Caco-2 (cell line): ENCODE data around the gene LCA5L. TPM values are rescaled to one million over a fixed set of nuclear protein-coding genes. Genes with fewer than 3 reads are reported as not detected.

ENCODE experiments used
- Bru-seq: library from RNA; stranded (reverse); fragments of 400-500 nt; gene quantifications from one replicate; lab custom pipeline; 2021; lab: Mats Ljungman, UMichigan
- BruChase-seq, 2 experiments: library from RNA; stranded (reverse); fragments of 400-500 nt; gene quantifications; one replicate each; lab custom pipeline; 2021; lab: Mats Ljungman, UMichigan
- BruUV-seq: library from RNA; stranded (reverse); fragments of 400-500 nt; replicated peaks from 2 replicates; lab custom pipeline; 2021; lab: Mats Ljungman, UMichigan
- CTCF ChIA-PET: fragments of 300-600 bp; sonication (Branson Sonifier 250); formaldehyde crosslinking; loops from one replicate; lab custom pipeline; 2022; ENCODE audit warnings: antibody characterized with exemption; lab: Charles Lee
- POLR2A ChIA-PET: fragments of 300-600 bp; sonication (Branson Sonifier 250); formaldehyde crosslinking; loops from one replicate; lab custom pipeline; 2022; ENCODE audit warnings: antibody characterized with exemption; lab: Charles Lee
- DNase-seq, 2 experiments: peaks; one replicate each; pipeline versions ENCODE4 v3.0.0 to v3.0.0-alpha.2; 2020 to 2022
- H3K27me3 ChIP-seq: replicated peaks from 2 replicates; pipeline ENCODE4 v1.6.0; 2011; ENCODE audit warnings: low read length; ENCODE audit not compliant: control insufficient read depth, insufficient read depth
- H3K36me3 ChIP-seq: 2 replicates; pipeline ENCODE4 v1.5.1; 2011; ENCODE audit warnings: low read length; ENCODE audit not compliant: control insufficient read depth, insufficient read depth
- H3K4me1 ChIP-seq: fragments of 250-450 bp; sonication (Bioruptor Pico); 2 replicates; pipeline ENCODE4 v1.5.1; 2020; ENCODE audit warnings: mild to moderate bottlenecking
- H3K4me3 ChIP-seq: 2 replicates; pipeline ENCODE4 v1.5.1; 2011; ENCODE audit warnings: low read depth, mild to moderate bottlenecking, control low read depth, low read length
- H3K9me3 ChIP-seq: fragments of 250-450 bp; sonication (Bioruptor Pico); 2 replicates; pipeline ENCODE4 v1.5.1; 2020; ENCODE audit warnings: mild to moderate bottlenecking, moderate library complexity
- H3K27ac Mint-ChIP-seq: one replicate; pipeline ENCODE4 v1.8.0; 2022; ENCODE audit warnings: mixed read lengths; ENCODE audit not compliant: unreplicated experiment
- H3K27me3 Mint-ChIP-seq: one replicate; pipeline ENCODE4 v1.8.0; 2022; ENCODE audit warnings: mixed read lengths; ENCODE audit not compliant: insufficient read depth, unreplicated experiment
- H3K36me3 Mint-ChIP-seq: one replicate; pipeline ENCODE4 v1.8.0; 2022; ENCODE audit warnings: mild to moderate bottlenecking, mixed read lengths; ENCODE audit not compliant: insufficient read depth, unreplicated experiment
- H3K4me1 Mint-ChIP-seq: one replicate; pipeline ENCODE4 v1.8.0; 2022; ENCODE audit warnings: low read depth, mixed read lengths; ENCODE audit not compliant: unreplicated experiment
- H3K4me3 Mint-ChIP-seq: one replicate; pipeline ENCODE4 v1.8.0; 2022; ENCODE audit warnings: mild to moderate bottlenecking, moderate library complexity, mixed read lengths; ENCODE audit not compliant: unreplicated experiment
- H3K9me3 Mint-ChIP-seq: one replicate; pipeline ENCODE4 v1.8.0; 2022; ENCODE audit warnings: mixed read lengths; ENCODE audit not compliant: unreplicated experiment
- CTCF ChIP-seq, 2 experiments: fragments of 200-600 bp in 1 of 2; IDR thresholded peaks; 1 replicate in 1 of 2; 2 replicates in 1 of 2; pipeline versions ENCODE4 v1.5.1 to v1.8.0; 2011 to 2022; ENCODE audit warnings: antibody characterized with exemption in 1 of 2, control low read depth in 1 of 2, inconsistent platforms in 1 of 2, low read depth in 1 of 2, low read length in 1 of 2, mild to moderate bottlenecking in 1 of 2, moderate library complexity in 1 of 2; ENCODE audit not compliant: insufficient read depth in 1 of 2, severe bottlenecking in 1 of 2, unreplicated experiment in 1 of 2
- intact Hi-C: fragments of 100-400 bp; cut with micrococcal nuclease; formaldehyde crosslinking; loops from one replicate; pipeline ENCODE4 v1.10.0; 2022; ENCODE audit not compliant: unreplicated experiment
- long read RNA-seq: library from polyadenylated mRNA; stranded (forward); transcript quantifications from one replicate; pipeline ENCODE4 v2.0.0, GENCODE V29; 2022
- total RNA-seq: library from RNA; stranded (reverse); gene quantifications from 2 replicates; pipeline ENCODE4 v1.2.3, GENCODE V29; 2022

Gene LCA5L
- total RNA-seq (0.44 and 0.61 TPM in 2 replicates), Bru-seq, nascent RNA (percentile 24 among the genes with signal in this experiment), BruChase-seq, experiment 1, labeled RNA remaining after a 2-hour chase (percentile 21 among the genes with signal in this experiment), BruChase-seq, experiment 2, labeled RNA remaining after a 6-hour chase (percentile 16 among the genes with signal in this experiment)
- long read RNA-seq, partial matches to known transcripts, result 0 of 3 reads
- long read RNA-seq, other reads (novel, unspliced or antisense), result 3 of 3 reads

- TF ChIP-seq CTCF (IDR thresholded peaks at IDR 0.05; ENCODE audit: insufficient read depth in 1 of 2, low read depth in 1 of 2, low read length in 1 of 2, severe bottlenecking in 1 of 2, unreplicated experiment in 1 of 2), result no peak
These were observed at the start of gene LCA5L for GRCh38 chr21:39445321-39446269. Gene LCA5L, minus strand, starts transcription at chr21:39445778. Its CDS starts 17,285 bp downstream, at chr21:39428493.

GRCh38 chr21:39489380-39489924 is 43.9 kb upstream of the LCA5L start:
- no peaks in the 10 kb centered on the region for H3K4me1 Mint-ChIP-seq
- no peaks in the 10 kb centered on the region for H3K27me3 ChIP-seq
- no peak for DNase-seq
- TF ChIP-seq CTCF (IDR thresholded peaks at IDR 0.05; ENCODE audit: insufficient read depth in 1 of 2, low read depth in 1 of 2, low read length in 1 of 2, severe bottlenecking in 1 of 2, unreplicated experiment in 1 of 2), result no peak
- no peaks in the 10 kb centered on the region for H3K9me3 ChIP-seq
- H3K4me3 ChIP-seq, result no peak overlapping the region
- H3K9me3 Mint-ChIP-seq, result peaks cover 9% of the 10 kb centered on the region
- no peaks in the 10 kb centered on the region for H3K36me3 Mint-ChIP-seq
- ChIA-PET POLR2A (no interaction called here), CTCF (no interaction called here)
- H3K27ac Mint-ChIP-seq, result no peak overlapping the region
- peaks cover 2% of the 10 kb centered on the region for H3K27me3 Mint-ChIP-seq
- intact Hi-C loops, result no loop called here
- BruUV-seq, result no TSS peak
- no peak overlapping the region for H3K4me3 Mint-ChIP-seq
- no peaks in the 10 kb centered on the region for H3K36me3 ChIP-seq
- no peaks in the 10 kb centered on the region for H3K4me1 ChIP-seq

More at GRCh38 chr21:39445321-39446269, at the start of gene LCA5L:
- peaks cover 6% of the 10 kb centered on the region for H3K27me3 Mint-ChIP-seq
- H3K9me3 Mint-ChIP-seq, result no peaks in the 10 kb centered on the region
- peak within 1 kb of the TSS; percentile 73 for H3K4me3 ChIP-seq
- ChIA-PET POLR2A (no interaction called here), CTCF (interaction anchor here (0.7 to 0.9 kb wide), 2 partner anchors 15 to 72 kb away, joined by 4 read pairs; no protein-coding TSS in a partner anchor)
- H3K27ac Mint-ChIP-seq, result peak within 1 kb of the TSS; percentile 94
- intact Hi-C loops, result loop anchor here (10.0 kb wide), 2 partner anchors 131 to 261 kb away; partner anchors contain the start of genes BRWD1 and PSMG1
- no peaks in the 10 kb centered on the region for H3K9me3 ChIP-seq
- H3K36me3 ChIP-seq, result no peaks in the 10 kb centered on the region
- BruUV-seq, result TSS peak; percentile 93
- H3K4me1 Mint-ChIP-seq, result peaks cover 8% of the 10 kb centered on the region
- H3K4me1 ChIP-seq, result peaks cover 7% of the 10 kb centered on the region
- H3K36me3 Mint-ChIP-seq, result peaks cover 15% of the 10 kb centered on the region
- H3K27me3 ChIP-seq, result no peaks in the 10 kb centered on the region
- H3K4me3 Mint-ChIP-seq, result peak within 1 kb of the TSS; percentile 98
- peak; percentile 93 to 96 for DNase-seq

- no peak overlapping the region for H3K27ac Mint-ChIP-seq
These were observed 39.2 kb upstream of the LCA5L start for GRCh38 chr21:39484711-39485276.

More at GRCh38 chr21:39484711-39485276, 39.2 kb upstream of the LCA5L start:
- peaks cover 5% of the 10 kb centered on the region for H3K27me3 Mint-ChIP-seq
- no peaks in the 10 kb centered on the region for H3K36me3 ChIP-seq
- H3K4me1 ChIP-seq, result no peaks in the 10 kb centered on the region
- H3K27me3 ChIP-seq, result no peaks in the 10 kb centered on the region
- BruUV-seq, result no TSS peak
- no peak for DNase-seq
- POLR2A ChIA-PET, result no interaction called here
- no peaks in the 10 kb centered on the region for H3K9me3 Mint-ChIP-seq
- H3K9me3 ChIP-seq, result no peaks in the 10 kb centered on the region
- H3K4me3 ChIP-seq, result no peak overlapping the region
- H3K4me1 Mint-ChIP-seq, result no peaks in the 10 kb centered on the region
- CTCF ChIA-PET, result no interaction called here
- H3K36me3 Mint-ChIP-seq, result no peaks in the 10 kb centered on the region
- intact Hi-C loops, result no loop called here
- TF ChIP-seq CTCF (IDR thresholded peaks at IDR 0.05; ENCODE audit: insufficient read depth in 1 of 2, low read depth in 1 of 2, low read length in 1 of 2, severe bottlenecking in 1 of 2, unreplicated experiment in 1 of 2), result no peak
- no peak overlapping the region for H3K4me3 Mint-ChIP-seq
